Gastrocnemius medialis (tissue), 4 donors: ENCODE data around the gene HAVCR1.

Experiments
- POLR2A ChIP-seq, 2 donors: fragments of 450-650 bp; IDR thresholded peaks; one replicate each; pipeline ENCODE4 v1.6.1; 2017; ENCODE audit warnings: antibody characterized with exemption in 2 of 2, mild to moderate bottlenecking in 2 of 2, moderate library complexity in 2 of 2
- TF ChIP-seq, protein P1 (sequence below), 5 experiments: fragments of 450-650 bp in 3 of 5; fragments of 200-600 bp in 2 of 5; sonication (generic) in 2 of 5; IDR thresholded peaks in 4 of 5; conservative IDR thresholded peaks in 1 of 5; 1 replicate in 4 of 5; 2 replicates in 1 of 5; pipeline ENCODE4 v1.5.1; 2016 to 2019; ENCODE audit warnings: antibody characterized with exemption in 5 of 5, mild to moderate bottlenecking in 3 of 5, moderate library complexity in 3 of 5

DNA sequence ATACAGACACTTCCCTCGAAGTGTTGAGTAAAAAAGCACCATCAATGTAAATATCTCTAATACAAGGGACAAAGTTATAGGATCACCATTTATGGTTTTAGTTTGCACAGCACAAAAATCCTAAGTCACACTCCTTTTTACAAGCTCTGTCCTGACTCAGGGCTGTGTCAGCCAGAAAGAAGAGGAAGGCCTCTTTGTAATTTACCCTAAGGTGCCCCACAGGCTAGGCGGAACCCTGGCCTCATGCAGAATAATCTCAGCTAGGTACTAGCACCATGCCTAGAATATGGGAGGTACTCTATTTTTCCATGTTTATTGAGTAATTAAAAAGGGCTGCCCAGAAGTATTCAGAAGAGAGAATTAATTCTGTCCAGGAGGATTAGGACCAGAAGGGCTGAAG, 36.9 kb downstream of the HAVCR1 start:
- TF ChIP-seq, protein P1, sequence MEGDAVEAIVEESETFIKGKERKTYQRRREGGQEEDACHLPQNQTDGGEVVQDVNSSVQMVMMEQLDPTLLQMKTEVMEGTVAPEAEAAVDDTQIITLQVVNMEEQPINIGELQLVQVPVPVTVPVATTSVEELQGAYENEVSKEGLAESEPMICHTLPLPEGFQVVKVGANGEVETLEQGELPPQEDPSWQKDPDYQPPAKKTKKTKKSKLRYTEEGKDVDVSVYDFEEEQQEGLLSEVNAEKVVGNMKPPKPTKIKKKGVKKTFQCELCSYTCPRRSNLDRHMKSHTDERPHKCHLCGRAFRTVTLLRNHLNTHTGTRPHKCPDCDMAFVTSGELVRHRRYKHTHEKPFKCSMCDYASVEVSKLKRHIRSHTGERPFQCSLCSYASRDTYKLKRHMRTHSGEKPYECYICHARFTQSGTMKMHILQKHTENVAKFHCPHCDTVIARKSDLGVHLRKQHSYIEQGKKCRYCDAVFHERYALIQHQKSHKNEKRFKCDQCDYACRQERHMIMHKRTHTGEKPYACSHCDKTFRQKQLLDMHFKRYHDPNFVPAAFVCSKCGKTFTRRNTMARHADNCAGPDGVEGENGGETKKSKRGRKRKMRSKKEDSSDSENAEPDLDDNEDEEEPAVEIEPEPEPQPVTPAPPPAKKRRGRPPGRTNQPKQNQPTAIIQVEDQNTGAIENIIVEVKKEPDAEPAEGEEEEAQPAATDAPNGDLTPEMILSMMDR (IDR thresholded peaks at IDR 0.05 in 4 of 5, conservative IDR thresholded peaks at IDR 0.05 in 1 of 5): no peak
- no peak for TF ChIP-seq POLR2A (IDR thresholded peaks at IDR 0.05)
